Heart left ventricle (tissue), 16 donors: ENCODE data around the gene NDUFAF2. TPM values are rescaled to one million over a fixed set of nuclear protein-coding genes. Genes with fewer than 3 reads are reported as not detected.

ENCODE experiments used
- ATAC-seq, 4 donors: fragments of 200-7000 bp; cut with Tn5 transposase; one replicate each; pipeline ENCODE4 v1.9.1; 2020 to 2022; ENCODE audit warnings: moderate library complexity in 4 of 4, mild to moderate bottlenecking in 3 of 4, moderate number of reproducible peaks in 1 of 4
- DNase-seq, 5 donors: peaks; one replicate each; pipeline ENCODE4 v3.0.0-alpha.2; 2020
- H3K27ac ChIP-seq, 12 donors: fragments of 200-600 bp; sonication (generic) in 4 of 12; one replicate each; pipeline versions ENCODE4 v1.5.0 to v1.8.0; 2016 to 2022; ENCODE audit warnings: mild to moderate bottlenecking in 2 of 12
- H3K27me3 ChIP-seq, 9 donors: fragments of 200-600 bp; sonication (generic) in 2 of 9; one replicate each; pipeline versions ENCODE4 v1.5.1 to v1.8.0; 2016 to 2022; ENCODE audit warnings: mild to moderate bottlenecking in 3 of 9
- H3K36me3 ChIP-seq, 9 donors: fragments of 200-600 bp; sonication (generic) in 2 of 9; one replicate each; pipeline versions ENCODE4 v1.5.0 to v1.8.0; 2018 to 2022; ENCODE audit warnings: mild to moderate bottlenecking in 2 of 9
- H3K4me1 ChIP-seq, 12 donors: fragments of 200-600 bp; sonication (generic) in 4 of 12; one replicate each; pipeline versions ENCODE4 v1.5.0 to v1.8.0; 2016 to 2022; ENCODE audit warnings: mild to moderate bottlenecking in 3 of 12
- H3K4me3 ChIP-seq, 12 donors: fragments of 200-600 bp; sonication (generic) in 4 of 12; one replicate each; pipeline versions ENCODE4 v1.5.0 to v1.8.0; 2017 to 2022; ENCODE audit warnings: mild to moderate bottlenecking in 9 of 12, moderate library complexity in 4 of 12
- H3K9me3 ChIP-seq, 12 donors: fragments of 200-600 bp; sonication (generic) in 4 of 12; one replicate each; pipeline versions ENCODE4 v1.5.0 to v1.8.0; 2016 to 2022; ENCODE audit warnings: mild to moderate bottlenecking in 1 of 12
- CTCF ChIP-seq, 12 donors: fragments of 200-600 bp; sonication (generic) in 4 of 12; IDR thresholded peaks; one replicate each; pipeline versions ENCODE4 v1.5.0 to v1.8.0; 2018 to 2022; ENCODE audit warnings: antibody characterized with exemption in 12 of 12, mild to moderate bottlenecking in 5 of 12
- POLR2A ChIP-seq, 2 donors: fragments of 450-650 bp; IDR thresholded peaks; one replicate each; pipeline ENCODE4 v1.6.1; 2017; ENCODE audit warnings: antibody characterized with exemption in 2 of 2, mild to moderate bottlenecking in 2 of 2, moderate library complexity in 2 of 2
- WGBS, 4 donors: extraction: QIAGEN DNeasy Blood & Tissue Kit in 2 of 4; methylation state at CpG; one replicate each; pipeline versions ENCODE4 v1.1.5 to v1.1.7; 2013 to 2018; 5-methylcytosine and 5-hydroxymethylcytosine counted together
- intact Hi-C, 10 donors: fragments of 100-400 bp; cut with DNase I; formaldehyde crosslinking; loops; one replicate each; pipeline versions ENCODE4 v1.11.1 to v1.14.2; 2022
- polyA plus RNA-seq, 2 donors: library from polyadenylated mRNA; stranded (reverse); fragments of 200-250 nt; gene quantifications; one replicate each; pipeline ENCODE4 v1.2.3, GENCODE V29; 2013
- total RNA-seq, 9 donors: library from RNA; depleted of rRNA in 2 of 9; stranded (reverse); fragments of >200 nt in 2 of 9; fragmentation: NEBNext Ultra II Directional in 3 of 9; extraction: Animal tissue kit (Norgen Biotek cat#: 25700) in 3 of 9; gene quantifications; one replicate each; pipeline versions ENCODE4 v1.1.0 to v1.2.4, GENCODE V29; 2016 to 2023
- donor health status: ischemic (EF 13 %, LVEDD 7.1; RV severe dilation, severe dysfunction).
- donor health status: healthy with polysubstance abuse.
- donor health status: DM: no; HTN: yes; CAD: no.
- donor health status: DM: no; HTN: no; CAD: no.
- donor health status: ischemic (EF 25% LVEDD 6.9; RV normal size, moderate dysfunction).
- donor health status: ischemic (EF 25% LVEDD 5.7; RV mildly dilated, moderate dysfunction).
- donor health status: healthy.
- donor health status: DM: yes; HTN: yes; CAD: no.
- donor health status: ischemic (EF 35%, LVEDD 5.7; RV mildly dilated, moderate dysfunction).
- donor health status: nonischemic (EF 11% LVEDD 7.7; RV severe dilation, severe dysfunction).
- donor health status: DM: yes; HTN: yes; CAD: no.
- donor health status: PGD.
- donor health status: ischemic (EF 29% LVEDD 5.4; RV normal size, mild dysfunction).
- donor health status: nonischemic (EF 23%, LVEDD 6.1; RV moderate dilation, normal function).

Gene NDUFAF2
- total and polyA plus RNA-seq, 11 donors = 22.9 to 87.7 (median 38.4) TPM

- intact Hi-C loops = loop anchor here in 1 of 10 donors (10.0 kb wide), 1 partner anchor 177 kb away; no protein-coding TSS in a partner anchor
Observed at GRCh38 chr5:61141801-61142200, 196.8 kb downstream of the NDUFAF2 start.

GRCh38 chr5:61142391-61142790 is 197.4 kb downstream of the NDUFAF2 start:
- no peak overlapping the region for H3K27ac ChIP-seq
- DNase-seq (no peak), ATAC-seq (no peak)
- H3K27me3 ChIP-seq = no peaks in the 10 kb centered on the region
- 95 to 100% (median 98%) methylated on average over 1 of the region's 1 CpG for WGBS, 4 donors
- H3K9me3 ChIP-seq = no peaks in the 10 kb centered on the region
- TF ChIP-seq CTCF (IDR thresholded peaks at IDR 0.05) (no peak), POLR2A (IDR thresholded peaks at IDR 0.05) (no peak)
- H3K4me3 ChIP-seq = no peak overlapping the region
- intact Hi-C loops = loop anchor here in 1 of 10 donors (10.0 kb wide), 1 partner anchor 178 kb away; no protein-coding TSS in a partner anchor
- no peaks in the 10 kb centered on the region for H3K4me1 ChIP-seq
- no peaks in the 10 kb centered on the region for H3K36me3 ChIP-seq

More at GRCh38 chr5:61141801-61142200, 196.8 kb downstream of the NDUFAF2 start:
- Histone ChIP-seq H3K27me3 (no peaks in the 10 kb centered on the region), H3K36me3 (no peaks in the 10 kb centered on the region), H3K4me3 (no peak overlapping the region), H3K27ac (no peak overlapping the region), H3K9me3 (no peaks in the 10 kb centered on the region), H3K4me1 (no peaks in the 10 kb centered on the region)
- DNase-seq = no peak
- no peak for TF ChIP-seq CTCF (IDR thresholded peaks at IDR 0.05)
- TF ChIP-seq POLR2A (IDR thresholded peaks at IDR 0.05) = no peak
- WGBS, 4 donors = 69 to 76% (median 75%) methylated on average over 1 of the region's 1 CpG
- no peak for ATAC-seq

- 83 to 88% (median 85%) methylated on average over 3 of the region's 3 CpGs for WGBS, 4 donors
- no peak for DNase-seq
- Histone ChIP-seq H3K9me3 (no peaks in the 10 kb centered on the region), H3K4me1 (no peaks in the 10 kb centered on the region), H3K36me3 (no peaks in the 10 kb centered on the region), H3K27ac (no peak overlapping the region), H3K4me3 (no peak overlapping the region), H3K27me3 (no peaks in the 10 kb centered on the region)
- intact Hi-C loops = loop anchor here in 1 of 10 donors (10.0 kb wide), 1 partner anchor 178 kb away; no protein-coding TSS in a partner anchor
- TF ChIP-seq POLR2A (IDR thresholded peaks at IDR 0.05) (no peak), CTCF (IDR thresholded peaks at IDR 0.05) (no peak)
- ATAC-seq = no peak
Observed at GRCh38 chr5:61142811-61143210, 197.8 kb downstream of the NDUFAF2 start.

GRCh38 chr5:61148515-61148914 is 203.5 kb downstream of the NDUFAF2 start:
- no peak for ATAC-seq
- DNase-seq = no peak
- intact Hi-C loops = loop anchor here in 1 of 10 donors (10.0 kb wide), 1 partner anchor 184 kb away; no protein-coding TSS in a partner anchor
- no peaks in the 10 kb centered on the region for H3K4me1 ChIP-seq
- no peak for TF ChIP-seq POLR2A (IDR thresholded peaks at IDR 0.05)
- no peak for TF ChIP-seq CTCF (IDR thresholded peaks at IDR 0.05)
- no peak overlapping the region for H3K4me3 ChIP-seq
- H3K36me3 ChIP-seq = no peaks in the 10 kb centered on the region
- H3K27me3 ChIP-seq = no peaks in the 10 kb centered on the region
- no peaks in the 10 kb centered on the region for H3K9me3 ChIP-seq
- no peak overlapping the region for H3K27ac ChIP-seq
